K562 (cell line): ENCODE results near the gene ANKRD10. TPM values are rescaled to one million over a fixed set of nuclear protein-coding genes. Genes with fewer than 3 reads are reported as not detected.

Experiments
- ATAC-seq: fragments of 200-7000 bp; cut with Tn5 transposase; 3 replicates; pipeline ENCODE4 v1.9.1; 2020; ENCODE audit warnings: moderate library complexity
- BruUV-seq: library from RNA; stranded (reverse); fragments of 400-500 nt; replicated peaks from 2 replicates; lab custom pipeline; 2021; lab: Mats Ljungman, UMichigan
- CTCF ChIA-PET: fragments of 300-600 bp; formaldehyde crosslinking; extraction: SDS; loops from one replicate; lab custom pipeline; 2021; ENCODE audit warnings: low intra/inter-chr PET ratio; lab: Yijun Ruan, JAX
- POLR2A ChIA-PET: fragments of 300-600, 350-650 bp; sonication (Branson Sonifier 250); formaldehyde crosslinking; extraction: SDS; loops from one replicate; lab custom pipeline; 2021; ENCODE audit warnings: antibody characterized with exemption, inconsistent platforms; lab: Yijun Ruan, JAX
- DNase-seq, 4 experiments: peaks; one replicate each; pipeline versions ENCODE4 v3.0.0 to v3.0.0-alpha.2; 2011 to 2018; ENCODE audit warnings: low spot score in 3 of 4, mixed read lengths in 3 of 4; ENCODE audit errors: extremely low read depth in 1 of 4
- FAIRE-seq: peaks from 2 replicates; lab custom pipeline; 2011; peaks lifted over from hg19 to GRCh38; lab: Jason Lieb, UNC
- H2AFZ ChIP-seq: 2 replicates; pipeline ENCODE4 v1.6.0; 2011; ENCODE audit warnings: low read depth, low read length, control low read depth, inconsistent platforms
- H3K27ac ChIP-seq: fragments of 200-600 bp; 3 replicates; pipeline ENCODE4 v1.8.0; 2011; ENCODE audit warnings: low read depth, mild to moderate bottlenecking, control low read depth, inconsistent platforms, low read length, moderate library complexity, mixed read lengths; ENCODE audit errors: extremely low read depth
- H3K27me3 ChIP-seq, 2 experiments: fragments of 300-600 bp in 1 of 2; 2 replicates in 1 of 2; 3 replicates in 1 of 2; pipeline versions ENCODE4 v1.6.0 to v1.8.0; 2011; ENCODE audit warnings: inconsistent platforms in 2 of 2, low read length in 2 of 2, mild to moderate bottlenecking in 1 of 2, mixed read lengths in 1 of 2, moderate library complexity in 1 of 2; ENCODE audit not compliant: control insufficient read depth in 2 of 2, insufficient read depth in 2 of 2
- H3K36me3 ChIP-seq: fragments of 300-600 bp; 3 replicates; pipeline ENCODE4 v1.8.0; 2011; ENCODE audit warnings: mild to moderate bottlenecking, low read length, inconsistent platforms; ENCODE audit not compliant: control insufficient read depth, insufficient read depth
- H3K4me1 ChIP-seq, 2 experiments: fragments of 200-600 bp in 1 of 2; replicated peaks in 1 of 2; 2 replicates in 1 of 2; 3 replicates in 1 of 2; pipeline versions ENCODE4 v1.5.1 to v1.8.0; 2011; ENCODE audit warnings: inconsistent platforms in 2 of 2, low read length in 2 of 2, mild to moderate bottlenecking in 1 of 2, mixed read lengths in 1 of 2, moderate library complexity in 1 of 2; ENCODE audit not compliant: control insufficient read depth in 2 of 2, insufficient read depth in 2 of 2
- H3K4me2 ChIP-seq: 2 replicates; pipeline ENCODE4 v1.6.1; 2011; ENCODE audit warnings: low read length, control low read depth, inconsistent platforms, mixed read lengths; ENCODE audit not compliant: insufficient read depth
- H3K4me3 ChIP-seq: fragments of 200-600 bp; sonication (generic), shearing (Covaris generic); 2 replicates; pipeline ENCODE4 v1.5.1; 2016; ENCODE audit warnings: control low read depth, inconsistent platforms
- H3K79me2 ChIP-seq: fragments of 200-600 bp; 3 replicates; pipeline ENCODE4 v1.8.0; 2011; ENCODE audit warnings: low read length, inconsistent platforms; ENCODE audit not compliant: control insufficient read depth, insufficient read depth
- H3K9ac ChIP-seq, 2 experiments: 2 replicates each; pipeline versions ENCODE4 v1.6.0 to v1.6.1; 2011; ENCODE audit warnings: low read depth in 2 of 2, low read length in 2 of 2, control low read depth in 1 of 2, inconsistent platforms in 1 of 2, mild to moderate bottlenecking in 1 of 2, mixed read lengths in 1 of 2; ENCODE audit not compliant: insufficient read depth in 1 of 2
- H3K9me1 ChIP-seq: one replicate; pipeline ENCODE4 v1.6.0; 2011; ENCODE audit warnings: inconsistent platforms, mild to moderate bottlenecking, low read length, moderate library complexity; ENCODE audit not compliant: control insufficient read depth, insufficient read depth
- H3K9me3 ChIP-seq: replicated peaks from 2 replicates; pipeline ENCODE4 v1.5.1; 2011; ENCODE audit warnings: low read depth, low read length, inconsistent platforms; ENCODE audit not compliant: control insufficient read depth, insufficient read depth
- H4K20me1 ChIP-seq: replicated peaks from 2 replicates; pipeline ENCODE4 v1.6.1; 2011; ENCODE audit warnings: low read length, inconsistent platforms, mixed read lengths; ENCODE audit not compliant: control insufficient read depth, insufficient read depth
- ELF2 ChIP-seq: fragments of 250-450 bp; sonication (Bioruptor Pico); IDR thresholded peaks from 2 replicates; pipeline ENCODE4 v1.5.0; 2021; ENCODE audit warnings: mild to moderate bottlenecking
- ERF ChIP-seq: fragments of 450-650 bp; formaldehyde crosslinking; IDR thresholded peaks from 2 replicates; pipeline ENCODE4 v1.4.0; 2020; ENCODE audit warnings: mild to moderate bottlenecking, mixed read lengths
- POLR2A ChIP-seq: fragments of 450-650 bp; conservative IDR thresholded peaks from 2 replicates; pipeline ENCODE4 v1.6.1; 2016
- POLR2AphosphoS2 ChIP-seq: IDR thresholded peaks from 2 replicates; pipeline ENCODE4 v1.6.1; 2012; ENCODE audit warnings: low read length, improper control_type of control experiment
- RBM14 ChIP-seq: fragments of 200-400 bp; formaldehyde crosslinking; IDR thresholded peaks from 2 replicates; pipeline ENCODE4 v1.6.1; 2018; ENCODE audit warnings: low read depth, mild to moderate bottlenecking, low read length, moderate library complexity, borderline replicate concordance; ENCODE audit not compliant: insufficient read depth
- RNF2 ChIP-seq: sonication (generic); IDR thresholded peaks from 2 replicates; pipeline ENCODE4 v1.6.1; 2016
- SUPT5H ChIP-seq: fragments of 450-650 bp; IDR thresholded peaks from 2 replicates; pipeline ENCODE4 v1.6.1; 2016
- ZNF124 ChIP-seq: sonication (generic); formaldehyde crosslinking; IDR thresholded peaks from 2 replicates; pipeline ENCODE4 v1.8.1; 2022; ENCODE audit warnings: missing genetic modification reagents
- ZNF143 ChIP-seq: sonication (generic); formaldehyde crosslinking; IDR thresholded peaks from 2 replicates; pipeline ENCODE4 v1.9.0; 2022; ENCODE audit warnings: mild to moderate bottlenecking, missing genetic modification reagents
- ZNF239 ChIP-seq: fragments of 250-450 bp; sonication (Bioruptor Pico); IDR thresholded peaks from 2 replicates; pipeline ENCODE4 v1.4.0; 2020; ENCODE audit warnings: mild to moderate bottlenecking
- ZNF707 ChIP-seq: fragments of 250-450 bp; sonication (Bioruptor Pico); conservative IDR thresholded peaks from 2 replicates; pipeline ENCODE4 v1.8.0; 2022; ENCODE audit warnings: inconsistent platforms, mild to moderate bottlenecking, moderate library complexity
- WGBS: fragments of 100-300 bp; shearing (Covaris generic); methylation state at CpG from one replicate; pipeline ENCODE4 v1.1.6; 2016; ENCODE audit warnings: low coverage, mixed read lengths; ENCODE audit not compliant: insufficient coverage; ENCODE audit errors: missing lambda C conversion rate; 5-methylcytosine and 5-hydroxymethylcytosine counted together
- in situ Hi-C: fragments of 300-500 bp; cut with MboI; formaldehyde crosslinking; loops from 4 replicates; pipeline ENCODE4 v1.15.0; 2018; ENCODE audit warnings: inconsistent platforms, mixed read lengths
- intact Hi-C: fragments of 100-400 bp; cut with micrococcal nuclease; formaldehyde crosslinking; loops from 2 replicates; pipeline ENCODE4 v1.14.2; 2022
- polyA plus RNA-seq, 8 experiments: library from polyadenylated mRNA; depleted of rRNA in 4 of 8; stranded (reverse) in 5 of 8; unstranded in 3 of 8; fragments of >200 nt; fragmentation: Nextera tagmentation in 2 of 8; fragmentation: Illumina TruSeq in 1 of 8; extraction: Ambion mirVana in 2 of 8; extraction: Trizol in 1 of 8; gene quantifications; 2 replicates each; pipeline versions ENCODE4 v1.2.1 to v1.2.3, GENCODE V29; 2011 to 2014; ENCODE audit warnings: inconsistent platforms in 1 of 8, missing spikeins in 1 of 8
- total RNA-seq, 7 experiments: library from RNA; depleted of rRNA in 6 of 7; stranded (reverse); fragments of >200 nt in 6 of 7; fragmentation: Illumina TruSeq in 2 of 7; extraction: Trizol in 2 of 7; gene quantifications; 2 replicates each; pipeline versions ENCODE4 v1.2.1 to v1.2.3, GENCODE V29; 2011 to 2021; ENCODE audit warnings: low replicate concordance in 1 of 7
- TF ChIP-seq, protein P1 (sequence below), 2 experiments: fragments of 150-350 bp in 1 of 2; IDR thresholded peaks; 2 replicates each; pipeline ENCODE4 v1.6.1; 2012 to 2016; ENCODE audit warnings: low read depth in 2 of 2, low read length in 2 of 2, mild to moderate bottlenecking in 1 of 2, moderate library complexity in 1 of 2

ANKRD10 gene
- total and polyA plus RNA-seq, 9 of the 15 experiments (the other 6 are each of a cell fraction or from before 2014, with no cell fraction given), result 21.7 to 183 (median 45.0) TPM

DNA sequence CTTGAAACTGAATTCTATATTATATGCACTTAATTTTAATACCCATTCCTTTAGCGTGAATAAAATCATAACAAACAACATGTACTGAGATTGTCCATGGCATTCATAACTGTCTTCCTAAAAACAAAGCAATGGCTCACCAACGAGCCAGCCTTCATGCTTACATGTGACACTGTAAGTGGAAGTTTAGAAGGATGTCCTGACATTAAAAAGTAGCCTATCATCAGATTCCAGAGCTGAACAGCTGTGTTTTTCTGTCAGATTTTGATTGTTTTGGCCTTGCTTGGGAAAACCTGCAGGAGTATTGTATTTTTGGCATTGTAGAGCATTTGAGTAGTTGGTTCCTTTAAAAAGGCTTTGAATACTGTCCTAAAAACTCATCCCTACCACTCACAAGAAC, 21.3 kb downstream of the ANKRD10 start:
- DNase-seq, result no peak
- no peak overlapping the region for H3K4me3 ChIP-seq
- TF ChIP-seq RNF2 (no peak), ZNF707 (CRISPR knock-in tag) (no peak), ZNF124 (CRISPR knock-in tag) (no peak)
- no TSS peak for BruUV-seq
- H4K20me1 ChIP-seq, result no peaks in the 10 kb centered on the region; the same call in 1 of the 2 replicates
- H3K27me3 ChIP-seq, result no peaks in the 10 kb centered on the region
- no peak for ATAC-seq
- ChIA-PET CTCF (no interaction called here), POLR2A (interaction anchor here (0.6 to 2.2 kb wide), 6 partner anchors 9 to 331 kb away, joined by 3 to 5 read pairs (median 4); partner anchors contain the start of gene ANKRD10)
- no peak overlapping the region for H2AFZ ChIP-seq
- H3K9ac ChIP-seq, result no peak overlapping the region
- H3K27ac ChIP-seq, result no peak overlapping the region
- intact Hi-C loops, result no loop called here
- in situ Hi-C loops, result no loop called here
- peaks cover 51% of the 10 kb centered on the region; the same call in 2 of the 3 replicates for H3K36me3 ChIP-seq
- WGBS, result 96% methylated on average over 2 of the region's 2 CpGs
- no peaks in the 10 kb centered on the region for H3K9me1 ChIP-seq
- no peaks in the 10 kb centered on the region for H3K4me1 ChIP-seq
- no peak for FAIRE-seq
- H3K4me2 ChIP-seq, result no peak overlapping the region
- H3K79me2 ChIP-seq, result peaks cover 4% of the 10 kb centered on the region; the same call in 1 of the 3 replicates
- no peaks in the 10 kb centered on the region for H3K9me3 ChIP-seq

DNA sequence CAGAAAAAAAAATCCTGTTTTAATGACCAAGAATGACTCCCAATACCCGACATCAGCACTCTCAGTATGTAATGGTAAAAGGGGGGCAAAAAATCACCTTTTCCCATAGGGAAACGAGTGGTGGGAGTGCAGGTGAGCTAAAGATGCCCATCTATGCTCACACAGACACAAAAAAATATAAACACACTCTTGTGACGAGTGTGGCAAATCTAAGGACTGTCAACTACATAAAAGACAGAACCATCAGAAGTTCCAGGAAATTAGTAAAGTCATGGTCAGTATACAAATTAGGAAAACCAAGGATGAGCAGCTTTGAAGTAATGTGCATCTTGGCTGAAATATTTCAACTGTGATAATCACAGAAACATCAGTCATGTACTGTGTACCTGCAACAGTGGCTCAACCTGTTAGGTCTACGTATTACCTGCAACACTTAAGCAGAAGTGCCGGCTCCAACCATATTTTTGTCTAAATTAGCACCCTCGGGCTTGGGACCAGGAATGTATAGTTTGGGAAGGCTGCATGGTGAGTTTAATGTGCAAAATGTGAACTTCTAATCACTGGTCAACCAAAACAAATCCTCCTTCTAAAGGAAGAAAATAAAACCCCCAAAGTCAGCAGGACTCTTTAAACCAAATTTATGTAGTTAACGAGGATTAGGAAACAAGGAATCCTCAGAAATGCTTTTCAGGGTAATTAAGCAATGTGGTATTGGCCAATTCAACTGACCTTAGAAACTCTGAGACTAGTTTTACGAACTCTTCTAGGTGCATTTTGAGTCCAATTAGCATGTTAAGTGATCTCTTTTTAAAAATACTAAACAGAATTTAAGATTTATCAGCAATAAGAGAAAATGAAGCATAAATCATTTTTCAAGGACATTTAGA, 24.3 kb downstream of the ANKRD10 start:
- Histone ChIP-seq H3K79me2 (no peaks in the 10 kb centered on the region), H3K9me1 (no peaks in the 10 kb centered on the region), H3K36me3 (peaks cover 33% of the 10 kb centered on the region; the same call in 2 of the 3 replicates), H4K20me1 (no peaks in the 10 kb centered on the region; the same call in 1 of the 2 replicates), H3K9ac (no peak overlapping the region), H3K4me3 (no peak overlapping the region), H3K4me1 (no peaks in the 10 kb centered on the region), H3K27ac (no peak overlapping the region), H3K27me3 (no peaks in the 10 kb centered on the region), H3K9me3 (no peaks in the 10 kb centered on the region), H2AFZ (no peak overlapping the region), H3K4me2 (no peak overlapping the region)
- in situ Hi-C loops (no loop called here), intact Hi-C loops (no loop called here)
- BruUV-seq, result no TSS peak
- ChIA-PET POLR2A (interaction anchor here (1.1 kb wide), 1 partner anchor 23 kb away, joined by 3 read pairs; no protein-coding TSS in a partner anchor), CTCF (no interaction called here)
- DNase-seq (no peak), FAIRE-seq (no peak), ATAC-seq (no peak)
- WGBS, result 69% methylated on average over 7 of the region's 8 CpGs
- TF ChIP-seq ELF2 (CRISPR knock-in tag), result no peak
- TF ChIP-seq, protein P1, sequence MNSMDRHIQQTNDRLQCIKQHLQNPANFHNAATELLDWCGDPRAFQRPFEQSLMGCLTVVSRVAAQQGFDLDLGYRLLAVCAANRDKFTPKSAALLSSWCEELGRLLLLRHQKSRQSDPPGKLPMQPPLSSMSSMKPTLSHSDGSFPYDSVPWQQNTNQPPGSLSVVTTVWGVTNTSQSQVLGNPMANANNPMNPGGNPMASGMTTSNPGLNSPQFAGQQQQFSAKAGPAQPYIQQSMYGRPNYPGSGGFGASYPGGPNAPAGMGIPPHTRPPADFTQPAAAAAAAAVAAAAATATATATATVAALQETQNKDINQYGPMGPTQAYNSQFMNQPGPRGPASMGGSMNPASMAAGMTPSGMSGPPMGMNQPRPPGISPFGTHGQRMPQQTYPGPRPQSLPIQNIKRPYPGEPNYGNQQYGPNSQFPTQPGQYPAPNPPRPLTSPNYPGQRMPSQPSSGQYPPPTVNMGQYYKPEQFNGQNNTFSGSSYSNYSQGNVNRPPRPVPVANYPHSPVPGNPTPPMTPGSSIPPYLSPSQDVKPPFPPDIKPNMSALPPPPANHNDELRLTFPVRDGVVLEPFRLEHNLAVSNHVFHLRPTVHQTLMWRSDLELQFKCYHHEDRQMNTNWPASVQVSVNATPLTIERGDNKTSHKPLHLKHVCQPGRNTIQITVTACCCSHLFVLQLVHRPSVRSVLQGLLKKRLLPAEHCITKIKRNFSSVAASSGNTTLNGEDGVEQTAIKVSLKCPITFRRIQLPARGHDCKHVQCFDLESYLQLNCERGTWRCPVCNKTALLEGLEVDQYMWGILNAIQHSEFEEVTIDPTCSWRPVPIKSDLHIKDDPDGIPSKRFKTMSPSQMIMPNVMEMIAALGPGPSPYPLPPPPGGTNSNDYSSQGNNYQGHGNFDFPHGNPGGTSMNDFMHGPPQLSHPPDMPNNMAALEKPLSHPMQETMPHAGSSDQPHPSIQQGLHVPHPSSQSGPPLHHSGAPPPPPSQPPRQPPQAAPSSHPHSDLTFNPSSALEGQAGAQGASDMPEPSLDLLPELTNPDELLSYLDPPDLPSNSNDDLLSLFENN (IDR thresholded peaks at IDR 0.05; ENCODE audit: low read depth in 2 of 2, low read length in 2 of 2), result no peak
- no peak for TF ChIP-seq ZNF239 (CRISPR knock-in tag)
- TF ChIP-seq SUPT5H, result peak; percentile 58; the same call in 1 of the 2 replicates
- TF ChIP-seq ERF (CRISPR knock-in tag), result no peak
- peak; percentile 58; the same call in 1 of the 2 replicates for TF ChIP-seq POLR2A
- TF ChIP-seq POLR2AphosphoS2, result peak; percentile 72
- TF ChIP-seq RBM14, result no peak
- no peak for TF ChIP-seq ZNF143
